ENCODE results near the gene NLRP6.
"Not testable (repeated sequence)": the region's sequence is repeated elsewhere in the genome, so short reads cannot be mapped to it uniquely, and the experiment has no call there.

NLRP6 gene

GRCh38 chr11:278001-278951 lies at the start of gene NLRP6:
TSS of gene NLRP6 (plus strand) at chr11:278407. CDS start at chr11:278570, 163 bp downstream.
- no peak for DNase-seq

GRCh38 chr11:230431-230830 lies 47.8 kb upstream of the NLRP6 start:
- DNase-seq = no peak

- DNase-seq = no peak
These were observed 45.2 kb upstream of the NLRP6 start for GRCh38 chr11:232783-233565.

- DNase-seq = no peak
These were observed 43.0 kb upstream of the NLRP6 start for GRCh38 chr11:235180-235579.

- no peak for DNase-seq
These were observed 42.6 kb upstream of the NLRP6 start for GRCh38 chr11:235609-235996.

- peak; percentile 93 for DNase-seq
These were observed 42.0 kb upstream of the NLRP6 start, which contains the start of gene SIRT3 for GRCh38 chr11:235997-236773. TSS of gene SIRT3 (minus strand) at chr11:236342. CDS start at chr11:236328, 14 bp downstream.

GRCh38 chr11:236774-237767 lies 41.1 kb upstream of the NLRP6 start, which contains the start of gene PSMD13:
TSS of gene PSMD13 (plus strand) at chr11:236976. CDS start at chr11:237050, 74 bp downstream.
- peak; percentile 92 for DNase-seq

GRCh38 chr11:238346-238745 lies 39.9 kb upstream of the NLRP6 start:
- not testable (repeated sequence) for DNase-seq

- no peak for DNase-seq
These were observed 37.9 kb upstream of the NLRP6 start for GRCh38 chr11:240315-240714.

- no peak for DNase-seq
These were observed 36.6 kb upstream of the NLRP6 start for GRCh38 chr11:241634-242033.

- no peak for DNase-seq
These were observed 33.8 kb upstream of the NLRP6 start for GRCh38 chr11:244376-244775.

- DNase-seq = no peak
These were observed 29.1 kb upstream of the NLRP6 start for GRCh38 chr11:249062-249461.

GRCh38 chr11:250274-250673 lies 27.9 kb upstream of the NLRP6 start:
- DNase-seq = no peak

- DNase-seq = peak; percentile 63
These were observed 27.4 kb upstream of the NLRP6 start for GRCh38 chr11:250740-251299.

GRCh38 chr11:251550-251949 lies 26.7 kb upstream of the NLRP6 start:
- no peak for DNase-seq

GRCh38 chr11:252666-253065 lies 25.5 kb upstream of the NLRP6 start:
- DNase-seq = no peak

GRCh38 chr11:253160-253885 lies 24.9 kb upstream of the NLRP6 start:
- no peak for DNase-seq

GRCh38 chr11:253886-254270 lies 24.3 kb upstream of the NLRP6 start:
- DNase-seq = no peak

GRCh38 chr11:255176-255575 lies 23.0 kb upstream of the NLRP6 start:
- no peak for DNase-seq

GRCh38 chr11:255816-256215 lies 22.4 kb upstream of the NLRP6 start:
- no peak for DNase-seq
